ENCODE measurements around the gene CSTF2T.

CSTF2T gene

GRCh38 chr10:51716981-51717380, 17.6 kb upstream of the CSTF2T start:
- TF ChIP-seq ZNF221 (tag by site-specific recombination; IDR thresholded peaks at IDR 0.05; ENCODE audit: borderline replicate concordance) (no peak), TCF7L2 (IDR thresholded peaks at IDR 0.05; ENCODE audit: borderline replicate concordance, low read depth, low read length) (no peak), KLF16 (tag by site-specific recombination; IDR thresholded peaks at IDR 0.05) (no peak), EGR2 (tag by site-specific recombination; IDR thresholded peaks at IDR 0.05; ENCODE audit: low read depth) (no peak), ZNF174 (tag by site-specific recombination; IDR thresholded peaks at IDR 0.05) (no peak), ZNF610 (tag by site-specific recombination; IDR thresholded peaks at IDR 0.05; ENCODE audit: borderline replicate concordance) (no peak), ZNF19 (tag by site-specific recombination; IDR thresholded peaks at IDR 0.05; ENCODE audit: low read depth) (no peak), ZNF394 (tag by site-specific recombination; IDR thresholded peaks at IDR 0.05; ENCODE audit: borderline replicate concordance) (no peak), ZEB2 (tag by site-specific recombination; IDR thresholded peaks at IDR 0.05) (no peak), ZSCAN30 (tag by site-specific recombination; IDR thresholded peaks at IDR 0.05) (no peak), ZNF585B (tag by site-specific recombination; IDR thresholded peaks at IDR 0.05) (no peak), PATZ1 (tag by site-specific recombination; IDR thresholded peaks at IDR 0.05) (no peak), KLF17 (tag by site-specific recombination; IDR thresholded peaks at IDR 0.05) (no peak), ZBTB7A (tag by site-specific recombination; IDR thresholded peaks at IDR 0.05; ENCODE audit: low read depth) (no peak), ZNF654 (tag by site-specific recombination; IDR thresholded peaks at IDR 0.05; ENCODE audit: low read depth) (no peak), ZNF23 (tag by site-specific recombination; IDR thresholded peaks at IDR 0.05; ENCODE audit: borderline replicate concordance) (no peak), ZNF280D (tag by site-specific recombination; IDR thresholded peaks at IDR 0.05) (no peak), ZNF513 (tag by site-specific recombination; IDR thresholded peaks at IDR 0.05) (no peak), ZSCAN18 (tag by site-specific recombination; IDR thresholded peaks at IDR 0.05) (no peak), ZNF214 (tag by site-specific recombination; IDR thresholded peaks at IDR 0.05; ENCODE audit: borderline replicate concordance) (no peak)
- Histone ChIP-seq H3K4me3 (ENCODE audit: low read depth, low read length) (no peak overlapping the region), H3K9me3 (ENCODE audit: control insufficient read depth, insufficient read depth, low read depth, low read length) (no peaks in the 10 kb centered on the region), H3K4me1 (ENCODE audit: control insufficient read depth, insufficient read depth, low read length) (no peaks in the 10 kb centered on the region), H3K27ac (ENCODE audit: extremely low read depth, low read depth, low read length) (no peak overlapping the region), H3K36me3 (ENCODE audit: control insufficient read depth in 2 of 2, insufficient read depth in 1 of 2, low read length in 2 of 2) (no peaks in the 10 kb centered on the region)
- CTCF ChIA-PET: no interaction called here
- POLR2A ChIA-PET: no interaction called here
